HG02943 (cell line): ENCODE measurements around the gene GPD1.

Experiments used
- ATAC-seq: cut with Tn5 transposase; IDR thresholded peaks from one replicate; pipeline ENCODE4 v1.9.1; 2021; ENCODE audit warnings: mild to moderate bottlenecking, low read depth, moderate library complexity; ENCODE audit not compliant: unreplicated experiment

GPD1 gene

DNA sequence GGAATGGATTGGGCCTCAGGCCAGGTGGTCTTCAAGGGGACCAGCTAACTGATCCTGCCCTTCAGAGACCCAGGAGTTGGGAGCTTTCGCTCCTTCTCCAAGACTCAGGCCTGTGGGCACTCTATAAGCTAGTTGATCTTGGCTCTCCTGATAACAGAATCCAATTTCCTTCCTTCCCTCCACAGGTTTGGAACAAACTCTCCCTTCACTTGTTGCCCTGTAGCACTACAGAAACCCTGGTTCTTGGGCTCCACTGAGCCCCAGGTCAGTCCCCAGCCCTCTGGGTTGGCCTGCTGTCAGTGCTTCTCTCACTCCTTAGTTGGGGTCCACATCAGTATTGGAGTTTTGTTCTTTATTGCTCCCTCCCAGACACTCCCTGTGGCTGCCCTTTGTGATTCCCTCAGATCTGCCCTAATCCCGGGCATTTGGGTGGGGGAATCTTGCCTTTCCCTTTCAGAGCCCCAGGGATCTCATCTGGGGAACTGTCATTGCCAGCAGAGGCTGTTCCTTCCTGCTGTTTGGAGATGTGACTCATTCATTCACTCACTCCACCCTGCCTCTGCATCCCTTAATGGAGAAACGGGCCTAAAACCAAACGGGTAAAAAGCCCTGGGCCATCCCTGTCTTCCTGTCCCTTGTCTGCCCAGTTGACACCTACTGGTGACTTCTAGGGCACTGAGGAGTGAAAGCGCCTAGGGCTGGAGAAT, 4.4 kb upstream of the GPD1 start:
- ATAC-seq, result no peak

DNA sequence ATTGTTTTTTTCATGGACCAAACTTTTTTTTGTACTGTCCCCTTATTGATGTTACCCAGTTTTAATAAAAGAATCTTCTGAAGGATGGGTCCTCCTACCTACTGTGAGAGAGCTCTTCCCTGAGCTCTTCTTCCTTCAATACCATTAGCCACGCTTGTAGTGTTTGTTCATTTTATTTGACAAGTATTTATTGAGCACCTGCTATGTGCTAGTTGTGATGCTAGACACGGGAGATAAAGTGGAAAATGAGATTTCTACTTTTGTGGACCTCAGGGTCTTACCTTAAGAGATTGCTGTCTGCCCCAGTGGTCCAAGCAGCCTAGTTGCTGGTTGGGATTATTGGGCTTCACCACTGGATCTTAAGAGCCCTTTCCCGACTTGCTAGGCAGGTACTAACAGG, 3.2 kb upstream of the GPD1 start:
- ATAC-seq, result no peak

DNA sequence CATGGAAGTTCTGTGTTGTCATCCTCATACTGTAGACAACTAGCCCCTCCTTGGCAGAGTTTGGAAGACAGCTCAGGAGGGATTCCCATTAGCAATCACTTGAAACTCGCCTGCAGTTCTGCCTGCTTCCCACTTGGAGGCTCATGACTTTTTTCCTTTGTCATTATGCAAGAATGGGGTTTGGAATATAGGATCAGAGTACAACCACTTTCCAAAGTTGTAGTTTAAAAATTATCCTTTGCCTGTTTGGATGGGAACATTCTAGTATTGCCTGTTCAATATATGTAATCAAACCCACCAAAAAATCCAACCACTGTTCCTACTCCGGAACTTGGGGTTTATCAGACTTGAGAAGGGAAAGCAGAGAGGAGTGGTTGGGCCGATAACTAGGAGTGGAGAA, 2.1 kb upstream of the GPD1 start:
- no peak for ATAC-seq

DNA sequence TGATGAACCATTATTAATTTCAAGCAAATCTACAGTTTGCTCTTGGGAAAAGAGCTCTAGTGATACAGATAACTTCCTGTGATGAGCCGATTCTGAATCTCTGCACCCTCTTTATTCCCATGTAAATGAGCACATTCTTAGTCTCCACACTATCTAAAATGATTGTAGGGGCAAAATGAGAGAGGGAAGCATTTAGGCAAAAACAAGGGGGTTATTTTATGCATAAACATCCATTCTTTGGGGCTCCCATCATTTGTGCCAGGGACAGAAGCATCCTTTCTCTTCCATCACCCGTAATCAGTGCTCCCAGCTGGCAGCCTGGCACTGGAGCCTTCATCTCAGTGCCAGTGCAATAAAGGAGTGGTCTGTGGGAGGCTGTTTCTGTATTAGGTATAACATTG, 1.7 kb upstream of the GPD1 start:
- ATAC-seq, result no peak

DNA sequence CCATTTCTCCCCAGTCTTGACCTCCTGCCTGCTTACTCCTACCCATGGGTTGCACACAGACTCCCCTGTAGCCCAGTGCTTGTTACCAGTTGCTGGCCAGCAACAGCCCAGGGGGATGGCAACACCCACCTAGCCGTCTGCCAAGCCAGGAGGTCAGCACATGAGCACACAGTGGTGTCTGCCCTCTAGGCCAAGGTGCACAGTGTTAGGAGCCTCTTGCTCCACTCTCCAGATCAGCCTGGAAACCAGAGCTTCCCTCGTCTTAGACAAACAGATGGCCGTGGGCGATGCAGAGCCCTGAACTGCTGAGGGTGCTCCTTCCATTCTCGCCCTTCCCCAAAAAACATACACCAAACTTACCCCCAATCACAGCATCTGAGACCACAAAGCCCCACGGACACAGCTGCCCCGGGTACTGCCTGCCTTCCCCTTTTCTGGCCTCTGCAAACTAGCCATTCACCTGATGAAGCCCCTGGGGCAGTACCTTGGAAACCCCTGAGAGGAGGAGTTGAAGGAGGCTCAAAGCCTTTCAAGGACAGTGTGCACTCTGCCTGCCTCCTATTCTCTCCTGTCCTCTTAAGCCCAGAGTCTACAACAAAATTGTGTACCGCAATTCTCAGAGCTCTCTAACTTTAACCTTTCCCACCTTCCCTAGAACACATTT, 1.0 kb upstream of the GPD1 start:
- ATAC-seq, result no peak

GRCh38 chr12:50103351-50103750, 457 bp upstream of the GPD1 start:
- no peak for ATAC-seq

DNA sequence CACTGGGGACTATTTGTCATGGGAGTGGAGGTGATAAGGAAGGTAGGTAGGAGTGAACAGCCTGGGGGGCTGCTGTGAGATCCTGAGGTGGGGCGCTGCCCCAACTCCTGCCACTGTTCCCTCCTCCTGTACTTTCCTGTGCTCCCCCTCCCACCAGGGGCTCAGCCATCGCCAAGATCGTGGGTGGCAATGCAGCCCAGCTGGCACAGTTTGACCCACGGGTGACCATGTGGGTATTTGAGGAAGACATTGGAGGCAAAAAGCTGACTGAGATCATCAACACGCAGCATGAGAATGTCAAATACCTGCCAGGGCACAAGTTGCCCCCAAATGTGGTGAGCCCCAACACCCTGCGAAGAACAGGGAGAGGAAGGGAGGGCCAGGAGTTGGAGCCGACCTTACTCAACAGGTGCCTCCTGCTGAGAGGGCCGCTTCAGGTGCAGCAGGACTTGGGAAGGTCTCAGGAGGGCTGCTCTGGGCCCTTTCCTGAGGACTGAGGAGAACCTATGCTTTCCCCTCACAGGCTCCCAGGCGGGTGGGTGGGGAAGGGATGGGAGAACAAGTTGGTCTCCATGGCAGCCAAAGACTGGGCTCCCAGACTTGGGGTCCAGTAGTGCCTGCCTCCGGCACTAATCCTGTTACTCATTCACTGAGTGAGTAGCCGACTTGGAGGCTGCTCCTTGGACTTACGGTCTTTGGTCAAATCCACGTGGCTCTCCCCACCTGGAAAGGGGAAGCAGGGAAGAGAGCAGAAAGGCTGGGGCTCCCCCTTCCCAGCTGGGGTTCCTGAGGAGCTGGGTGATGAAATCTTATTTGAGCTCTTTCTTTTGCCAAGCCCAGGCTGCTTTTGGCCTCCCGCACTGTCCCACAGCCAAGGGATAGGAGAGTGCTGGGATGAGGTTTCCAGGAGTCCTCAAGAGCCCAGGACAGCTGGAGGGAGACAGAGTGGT, 884 bp downstream of the GPD1 start:
- no peak for ATAC-seq

DNA sequence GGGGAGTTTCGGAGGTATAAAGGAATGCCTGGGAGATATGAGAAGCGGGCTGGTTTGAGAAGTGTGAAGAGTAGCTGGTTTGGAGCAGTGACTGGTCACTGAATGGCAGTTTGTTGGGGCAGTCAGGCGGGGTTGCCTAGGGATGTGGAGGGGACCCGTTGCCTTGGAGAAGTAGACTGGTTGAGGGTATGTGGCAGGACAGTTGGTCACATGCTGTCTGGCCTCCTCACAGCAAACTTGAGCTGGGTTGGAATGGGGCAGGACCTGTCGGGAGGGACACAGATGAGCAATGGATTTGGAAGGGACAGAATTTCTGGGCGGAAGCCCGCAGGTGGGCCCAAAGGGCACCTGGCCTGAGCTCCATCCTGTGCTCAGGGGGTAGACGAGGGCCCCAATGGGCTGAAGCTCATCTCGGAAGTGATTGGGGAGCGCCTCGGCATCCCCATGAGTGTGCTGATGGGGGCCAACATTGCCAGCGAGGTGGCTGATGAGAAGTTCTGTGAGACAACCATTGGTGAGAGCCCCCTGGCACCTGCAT, 2.2 kb downstream of the GPD1 start:
- no peak for ATAC-seq

DNA sequence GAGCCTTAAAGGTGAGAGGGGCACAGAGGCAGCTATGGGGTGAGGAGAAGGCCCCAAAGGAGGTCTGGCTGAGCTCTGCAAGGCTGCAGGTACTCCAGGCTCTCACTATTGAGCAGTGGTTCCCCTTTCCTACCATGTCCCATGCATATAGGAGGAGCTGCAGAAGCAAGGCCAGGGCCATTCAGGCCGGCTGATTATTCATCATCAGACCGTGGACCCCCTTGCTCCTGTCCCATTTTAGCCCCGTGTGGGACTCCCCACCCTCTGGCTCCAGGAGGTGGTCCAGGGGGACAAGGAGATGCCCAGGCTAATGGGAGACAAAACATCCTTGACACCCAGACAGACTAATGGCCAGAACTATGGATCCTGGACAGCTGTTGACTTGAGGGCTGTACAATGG, 3.1 kb downstream of the GPD1 start:
- no peak for ATAC-seq

DNA sequence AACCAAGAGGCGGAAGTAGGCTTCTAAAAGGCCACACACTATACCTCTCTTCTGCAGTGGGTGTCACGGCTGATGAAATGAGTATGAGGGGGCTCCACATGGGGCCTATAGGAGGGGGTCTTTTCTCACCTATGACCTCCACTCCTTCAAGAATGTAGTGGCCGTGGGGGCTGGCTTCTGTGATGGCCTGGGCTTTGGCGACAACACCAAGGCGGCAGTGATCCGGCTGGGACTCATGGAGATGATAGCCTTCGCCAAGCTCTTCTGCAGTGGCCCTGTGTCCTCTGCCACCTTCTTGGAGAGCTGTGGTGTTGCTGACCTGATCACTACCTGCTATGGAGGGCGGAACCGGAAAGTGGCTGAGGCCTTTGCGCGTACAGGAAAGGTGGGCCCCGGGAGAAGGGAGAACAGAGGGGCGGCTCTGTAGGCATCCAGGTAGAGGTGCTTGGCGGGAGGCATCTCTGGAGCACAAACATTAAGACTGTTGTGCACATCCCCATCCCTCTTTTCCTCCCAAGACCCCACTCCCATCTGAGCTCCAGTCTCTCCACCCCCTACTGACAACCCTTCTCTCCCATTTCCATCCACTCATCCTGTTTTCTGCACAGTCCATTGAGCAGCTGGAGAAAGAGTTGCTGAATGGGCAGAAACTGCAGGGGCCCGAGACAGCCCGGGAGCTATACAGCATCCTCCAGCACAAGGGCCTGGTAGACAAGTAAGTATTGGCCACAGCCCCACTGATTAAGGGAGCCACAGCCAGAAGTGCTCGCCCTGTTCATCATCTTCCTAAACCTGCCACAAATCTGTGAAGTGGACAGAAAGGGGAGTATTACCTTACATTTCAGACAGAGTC, 3.8 kb downstream of the GPD1 start:
- ATAC-seq, result no peak

GRCh38 chr12:50109319-50109718, 5.5 kb downstream of the GPD1 start:
- no peak for ATAC-seq

GRCh38 chr12:50110127-50110761, 6.4 kb downstream of the GPD1 start:
- no peak for ATAC-seq

GRCh38 chr12:50110762-50111351, 7.0 kb downstream of the GPD1 start:
- no peak for ATAC-seq

- ATAC-seq, result peak; percentile 6
These were observed 7.5 kb downstream of the GPD1 start for GRCh38 chr12:50111395-50111692.

DNA sequence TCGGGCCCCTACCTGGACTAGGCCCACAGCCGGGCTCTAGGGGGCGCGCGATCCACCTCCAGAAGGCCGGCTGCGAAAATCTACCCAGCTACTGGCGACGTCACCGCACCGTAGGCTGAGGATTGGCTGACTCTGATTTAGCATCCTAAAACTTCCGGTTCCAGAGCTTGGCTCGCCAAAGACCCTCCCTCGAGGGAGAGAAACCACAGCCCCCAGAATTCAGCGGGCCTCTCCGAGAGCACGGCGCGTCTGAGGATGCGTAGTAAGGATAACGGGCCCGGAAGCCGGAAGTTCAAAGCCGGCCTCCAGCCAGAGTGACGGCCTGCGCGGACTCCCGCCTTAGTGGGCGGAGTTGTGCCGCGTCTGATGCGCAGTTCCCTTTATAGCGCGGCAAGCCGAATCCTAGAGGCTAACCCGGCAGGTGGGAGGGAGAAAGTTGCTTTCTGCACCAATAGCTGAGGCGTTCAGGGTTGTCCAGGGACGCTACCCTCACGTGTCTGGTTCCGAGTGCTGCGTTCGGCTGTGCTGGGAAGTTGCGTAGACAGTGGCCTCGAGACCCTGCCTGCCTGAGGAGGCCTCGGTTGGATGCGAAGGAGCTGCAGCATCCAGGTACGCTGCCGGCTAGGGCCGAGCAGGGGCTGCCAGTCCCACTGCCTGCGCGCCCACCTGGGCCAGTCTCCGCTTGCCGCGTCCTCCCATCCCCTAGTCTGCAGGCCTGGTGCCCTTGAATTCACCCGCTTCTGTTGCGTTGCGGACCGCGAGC, 8.1 kb downstream of the GPD1 start, which contains the start of gene COX14:
Gene COX14 (plus strand): TSS at position 544 of the 763 bp plus-strand sequence. CDS start 7,808 bp downstream, outside the sequence.
- ATAC-seq, result peak; percentile 80

DNA sequence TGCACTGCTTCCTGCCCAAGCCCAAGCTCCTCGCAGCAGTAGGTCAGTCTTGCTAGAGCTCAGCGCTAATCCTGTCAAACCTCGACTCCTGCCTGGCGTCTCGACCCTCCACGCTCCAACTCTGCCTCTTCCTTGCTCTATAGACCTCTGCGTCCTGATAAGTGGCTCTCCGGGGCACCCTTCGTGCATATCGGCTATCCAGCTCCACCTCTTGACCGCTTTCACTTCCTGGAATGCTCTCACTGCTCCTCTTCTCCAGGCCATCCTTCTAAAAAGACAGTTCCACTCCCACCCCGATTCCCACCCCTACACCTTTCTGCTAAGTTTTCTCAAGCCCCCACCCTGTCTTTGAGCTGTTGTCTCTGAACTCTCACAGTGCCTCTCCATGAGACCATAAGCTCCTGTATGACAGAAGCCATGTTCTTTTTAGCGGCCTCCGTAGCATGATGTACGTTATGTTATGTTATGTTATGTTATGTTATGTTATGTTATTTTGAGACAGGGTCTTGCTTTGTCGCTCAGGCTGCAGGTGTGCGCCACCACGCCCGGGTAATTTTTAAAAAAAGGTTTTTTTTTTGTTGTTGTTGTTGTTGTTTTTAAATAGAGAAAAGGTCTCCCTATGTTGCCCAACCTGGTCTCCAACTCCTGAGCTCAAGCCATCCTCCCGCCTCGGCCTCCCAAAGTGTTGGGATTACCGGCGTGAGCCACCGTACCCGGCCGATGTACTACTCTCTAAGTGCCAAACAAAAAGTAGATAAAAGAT, 8.8 kb downstream of the GPD1 start:
- ATAC-seq, result no peak

- ATAC-seq, result no peak
These were observed 13.3 kb downstream of the GPD1 start for GRCh38 chr12:50117057-50117622.

DNA sequence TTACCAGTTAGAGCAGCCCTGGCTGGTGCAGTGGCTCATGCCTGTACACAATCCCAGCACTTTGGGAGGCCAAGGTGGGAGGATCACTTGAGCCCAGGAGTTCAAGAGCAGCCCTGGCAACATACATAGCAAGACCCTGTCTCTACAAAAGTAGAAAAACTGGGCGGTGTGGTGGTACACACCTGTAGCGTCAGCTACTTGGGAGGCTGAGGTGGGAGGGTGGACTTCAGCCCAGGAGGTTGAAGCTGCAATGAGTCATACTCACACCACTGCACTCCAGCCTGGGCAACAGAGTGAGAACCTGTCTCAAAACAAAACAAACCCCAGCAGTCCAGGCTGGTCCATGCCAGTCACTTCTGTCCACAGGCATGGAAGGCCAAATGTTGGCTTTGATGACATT, 15.6 kb downstream of the GPD1 start:
- no peak for ATAC-seq
